Measurements from ENCODE around the gene KLK6. TPM values are rescaled to one million over a fixed set of nuclear protein-coding genes. Genes with fewer than 3 reads are reported as not detected.

KLK6 gene
- polyA plus RNA-seq, 5 donors: 0.15 to 0.37 (median 0.32) TPM; not detected in 1

GRCh38 chr19:50957587-50957986, 11.8 kb downstream of the KLK6 start:
- no peak for DNase-seq

- DNase-seq: no peak
These were observed 16.5 kb downstream of the KLK6 start, which contains the start of gene KLK5 for GRCh38 chr19:50952910-50953309. TSS of gene KLK5 (minus strand) at chr19:50953038. CDS start at chr19:50952657, 381 bp downstream.

GRCh38 chr19:50949861-50950260, 19.5 kb downstream of the KLK6 start:
- no peak for DNase-seq

GRCh38 chr19:50947123-50947522, 22.3 kb downstream of the KLK6 start:
- no peak for DNase-seq

GRCh38 chr19:50944795-50945194, 24.6 kb downstream of the KLK6 start:
- no peak for DNase-seq

- no peak for DNase-seq
These were observed 26.1 kb downstream of the KLK6 start for GRCh38 chr19:50943074-50943828.

- DNase-seq: no peak
These were observed 29.8 kb downstream of the KLK6 start for GRCh38 chr19:50939596-50939995.

- no peak for DNase-seq
These were observed 35.8 kb downstream of the KLK6 start for GRCh38 chr19:50933640-50934039.

- no peak for DNase-seq
These were observed 36.7 kb downstream of the KLK6 start for GRCh38 chr19:50932690-50933083.

GRCh38 chr19:50932018-50932689, 37.2 kb downstream of the KLK6 start:
- DNase-seq: no peak

- no peak for DNase-seq
These were observed 38.4 kb downstream of the KLK6 start for GRCh38 chr19:50931023-50931422.

GRCh38 chr19:50928831-50929230, 40.6 kb downstream of the KLK6 start:
- no peak for DNase-seq

- DNase-seq: no peak
These were observed 43.2 kb downstream of the KLK6 start for GRCh38 chr19:50926144-50926543.

- no peak for DNase-seq
These were observed 43.7 kb downstream of the KLK6 start for GRCh38 chr19:50925734-50926133.

- DNase-seq: no peak
These were observed 44.8 kb downstream of the KLK6 start for GRCh38 chr19:50924586-50924985.

- DNase-seq: peak; percentile 38 to 48
These were observed 47.0 kb downstream of the KLK6 start for GRCh38 chr19:50922317-50922853.

- no peak for DNase-seq
These were observed 47.7 kb downstream of the KLK6 start for GRCh38 chr19:50921426-50922316.

- no peak for DNase-seq
These were observed 53.3 kb downstream of the KLK6 start for GRCh38 chr19:50916069-50916468.

- no peak for DNase-seq
These were observed 56.4 kb downstream of the KLK6 start for GRCh38 chr19:50912727-50913716.

GRCh38 chr19:50912102-50912599, 57.2 kb downstream of the KLK6 start:
- no peak for DNase-seq

All from right lung (tissue), 5 donors.